Measurements from ENCODE around the gene PHGDH. TPM values are rescaled to one million over a fixed set of nuclear protein-coding genes. Genes with fewer than 3 reads are reported as not detected.
"Not testable (repeated sequence)": the region's sequence is repeated elsewhere in the genome, so short reads cannot be mapped to it uniquely, and the experiment has no call there.

Gene PHGDH
- total RNA-seq, 2 experiments from 2014 or later, result 138 to 143 TPM

DNA sequence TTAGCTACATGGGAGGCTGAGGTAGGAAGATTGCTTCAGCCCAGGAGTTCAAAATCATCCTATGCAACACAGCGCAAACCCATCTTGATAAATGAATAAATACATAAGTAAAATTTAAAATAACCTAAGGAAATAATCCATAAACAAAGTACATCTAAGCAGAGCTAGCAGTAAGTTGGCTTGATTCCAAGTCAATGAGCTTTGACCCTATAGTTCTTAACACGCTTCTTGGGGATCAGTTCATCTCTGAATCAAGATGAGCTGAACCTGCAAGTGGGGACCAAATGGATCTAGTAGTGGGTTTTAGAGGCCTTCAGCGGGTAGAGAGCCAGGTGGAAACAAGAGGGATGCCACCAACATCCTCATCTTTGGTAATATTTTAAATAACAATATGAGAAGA is 31.5 kb upstream of the PHGDH start:
- Mint-ChIP-seq H3K36me3 (no peaks in the 10 kb centered on the region), H3K4me1 (ENCODE audit: low read depth) (no peaks in the 10 kb centered on the region), H3K9me3 (no peaks in the 10 kb centered on the region), H3K27ac (no peak overlapping the region), H3K27me3 (peaks cover 4% of the 10 kb centered on the region), H3K4me3 (no peak overlapping the region)
- ChIA-PET POLR2A (no interaction called here), CTCF (interaction anchor here (1.3 to 8.3 kb wide), 2 partner anchors 11 to 66 kb away, joined by 4 to 110 read pairs; no protein-coding TSS in a partner anchor)
- intact Hi-C loops (cut with micrococcal nuclease), result no loop called here
- DNase-seq, result no peak

DNA sequence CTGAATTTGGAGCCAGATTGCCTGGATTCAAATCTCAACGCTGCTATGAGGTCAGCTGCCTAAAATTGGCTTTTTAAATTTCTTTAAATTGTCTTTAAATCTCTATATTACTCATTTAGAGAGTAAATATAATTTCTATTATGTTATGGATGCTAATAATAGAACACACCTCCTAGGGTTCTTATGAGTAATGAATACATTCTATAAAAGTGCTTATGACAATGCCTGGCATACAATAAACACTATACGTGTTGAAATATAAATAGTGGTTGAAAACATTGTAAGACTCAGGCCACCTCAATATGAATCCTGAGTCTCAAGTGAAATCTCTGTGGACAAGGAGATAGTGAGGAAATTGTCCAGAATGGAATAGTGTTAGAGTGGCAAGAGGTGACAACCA is 31.0 kb upstream of the PHGDH start:
- DNase-seq, result no peak
- intact Hi-C loops (cut with micrococcal nuclease), result no loop called here
- Mint-ChIP-seq H3K4me3 (no peak overlapping the region), H3K27ac (no peak overlapping the region), H3K9me3 (no peaks in the 10 kb centered on the region), H3K36me3 (no peaks in the 10 kb centered on the region), H3K27me3 (peaks cover 2% of the 10 kb centered on the region), H3K4me1 (ENCODE audit: low read depth) (no peaks in the 10 kb centered on the region)
- ChIA-PET POLR2A (no interaction called here), CTCF (no interaction called here)

DNA sequence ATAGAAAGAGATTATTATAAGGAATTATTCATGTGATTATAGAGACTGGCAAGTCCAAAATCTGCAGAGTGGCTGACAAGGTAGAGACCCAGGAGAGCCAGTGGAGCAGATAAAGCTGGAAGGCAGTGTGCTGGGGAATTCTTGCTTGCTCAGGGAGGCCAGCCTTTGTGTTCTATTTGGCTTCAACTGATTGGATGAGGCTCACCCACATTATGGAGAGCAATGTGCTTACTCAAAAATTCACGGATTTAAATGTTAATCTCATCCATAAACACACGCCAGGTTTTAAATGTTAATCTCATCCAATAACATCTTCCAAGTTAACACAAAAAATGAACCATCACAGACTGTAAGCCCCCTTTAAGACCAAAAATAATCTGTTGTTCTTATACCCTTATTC is 30.2 kb upstream of the PHGDH start:
- Mint-ChIP-seq H3K27ac (no peak overlapping the region), H3K9me3 (no peaks in the 10 kb centered on the region), H3K27me3 (no peaks in the 10 kb centered on the region), H3K4me3 (no peak overlapping the region), H3K36me3 (no peaks in the 10 kb centered on the region), H3K4me1 (ENCODE audit: low read depth) (no peaks in the 10 kb centered on the region)
- DNase-seq, result no peak
- intact Hi-C loops (cut with micrococcal nuclease), result no loop called here
- POLR2A ChIA-PET, result no interaction called here
- CTCF ChIA-PET, result no interaction called here

DNA sequence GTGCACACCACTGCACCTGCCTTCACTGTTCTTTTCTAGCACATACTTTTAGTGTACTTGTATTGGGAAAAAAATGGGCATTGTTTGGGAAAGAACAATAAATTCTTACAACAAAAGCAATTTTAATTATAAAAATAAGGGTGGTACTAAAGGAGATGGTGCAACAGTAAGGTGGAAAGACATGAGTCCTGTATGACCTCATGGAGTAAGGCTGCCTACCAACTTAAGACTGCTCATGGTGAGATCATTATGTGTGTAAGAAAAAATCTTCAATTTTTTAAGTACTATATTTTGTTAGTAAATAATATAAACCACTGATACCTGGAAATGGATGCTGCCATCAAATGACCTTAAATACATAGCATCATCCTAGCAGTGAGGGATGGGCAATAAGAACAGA is 29.6 kb upstream of the PHGDH start:
- CTCF ChIA-PET, result no interaction called here
- no peaks in the 10 kb centered on the region for H3K27me3 Mint-ChIP-seq
- H3K9me3 Mint-ChIP-seq, result no peaks in the 10 kb centered on the region
- DNase-seq, result no peak
- intact Hi-C loops (cut with micrococcal nuclease), result no loop called here
- no peak overlapping the region for H3K27ac Mint-ChIP-seq
- no peaks in the 10 kb centered on the region for H3K36me3 Mint-ChIP-seq
- H3K4me3 Mint-ChIP-seq, result no peak overlapping the region
- H3K4me1 Mint-ChIP-seq (ENCODE audit: low read depth), result no peaks in the 10 kb centered on the region
- POLR2A ChIA-PET, result no interaction called here

DNA sequence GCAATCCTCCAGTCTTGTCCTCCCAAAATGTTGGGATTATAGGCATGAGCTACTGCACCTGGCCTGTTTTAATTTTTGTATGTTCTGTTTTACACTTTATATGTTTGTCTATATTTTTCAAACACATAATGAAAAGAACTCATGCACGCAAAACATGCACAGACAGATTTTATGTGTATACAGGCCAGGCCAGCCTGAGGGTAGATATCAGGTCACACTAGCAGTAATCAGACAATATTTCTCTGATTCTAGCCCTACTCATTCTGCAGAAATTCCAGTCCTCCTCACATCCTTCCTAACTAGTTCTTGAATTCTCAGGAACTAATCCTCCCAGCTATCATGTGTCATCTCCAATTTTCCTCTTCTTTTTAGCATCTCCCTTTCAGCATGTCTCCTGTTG is 27.8 kb upstream of the PHGDH start:
- Mint-ChIP-seq H3K4me3 (no peak overlapping the region), H3K4me1 (ENCODE audit: low read depth) (no peaks in the 10 kb centered on the region), H3K9me3 (no peaks in the 10 kb centered on the region), H3K27ac (no peak overlapping the region), H3K36me3 (no peaks in the 10 kb centered on the region), H3K27me3 (no peaks in the 10 kb centered on the region)
- intact Hi-C loops (cut with micrococcal nuclease), result no loop called here
- DNase-seq, result no peak
- ChIA-PET POLR2A (no interaction called here), CTCF (interaction anchor here (1.0 to 1.2 kb wide), 2 partner anchors 9 to 60 kb away, joined by 4 to 5 read pairs; no protein-coding TSS in a partner anchor)

DNA sequence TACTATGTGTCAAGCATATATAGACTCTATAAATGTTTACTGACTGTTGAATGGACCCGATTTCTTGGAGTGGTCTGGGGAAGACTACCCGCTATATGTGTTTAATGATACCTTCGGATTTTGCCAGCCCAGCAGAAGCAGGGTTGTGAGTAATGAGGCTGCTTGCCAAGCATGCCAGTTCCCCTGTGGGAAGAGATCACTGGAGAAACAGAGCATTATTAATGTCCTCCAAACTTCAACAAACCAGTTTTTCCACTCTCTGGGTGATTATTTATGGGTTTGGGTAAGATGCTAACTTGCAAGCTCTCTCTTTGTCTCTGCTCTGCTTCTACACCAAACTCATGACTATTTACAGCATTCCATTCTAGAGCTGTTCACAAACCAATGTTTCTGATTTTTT is 25.1 kb upstream of the PHGDH start:
- H3K36me3 Mint-ChIP-seq, result no peaks in the 10 kb centered on the region
- intact Hi-C loops (cut with micrococcal nuclease), result no loop called here
- CTCF ChIA-PET, result interaction anchor here (0.9 kb wide), 1 partner anchor 12 kb away, joined by 3 read pairs; no protein-coding TSS in a partner anchor
- no peak for DNase-seq
- POLR2A ChIA-PET, result no interaction called here
- no peaks in the 10 kb centered on the region for H3K27me3 Mint-ChIP-seq
- H3K27ac Mint-ChIP-seq, result no peak overlapping the region
- peaks cover 1% of the 10 kb centered on the region for H3K9me3 Mint-ChIP-seq
- no peaks in the 10 kb centered on the region for H3K4me1 Mint-ChIP-seq (ENCODE audit: low read depth)
- H3K4me3 Mint-ChIP-seq, result no peak overlapping the region

DNA sequence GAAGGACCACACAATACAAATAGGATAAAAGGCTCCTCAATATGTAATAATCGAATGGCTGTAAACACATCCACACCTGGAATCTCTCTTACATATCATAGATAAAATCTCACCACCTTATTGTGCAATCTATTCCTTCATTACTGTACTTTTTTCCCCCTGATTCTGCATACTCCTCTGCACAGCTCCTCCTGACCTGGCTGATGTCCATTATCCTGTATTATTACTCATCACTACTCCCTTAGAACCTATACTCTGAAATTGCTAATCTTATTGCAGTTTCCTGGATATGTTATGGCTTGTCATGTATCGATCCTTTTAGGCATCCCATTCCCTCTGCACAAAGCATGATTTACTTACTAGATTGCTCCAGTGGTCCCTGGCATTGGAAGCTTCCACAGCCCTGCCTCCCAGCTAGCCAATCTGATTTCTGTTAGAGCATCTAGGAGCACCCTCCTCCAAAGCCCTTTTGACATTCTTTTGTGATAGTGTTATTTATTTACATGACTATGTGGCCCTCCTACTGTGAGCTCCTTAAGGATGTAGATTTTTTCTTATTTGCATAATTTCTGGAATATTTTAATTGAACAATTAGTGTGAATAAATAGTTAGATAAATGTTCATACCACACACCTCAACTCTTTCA is 24.2 kb upstream of the PHGDH start:
- H3K27me3 Mint-ChIP-seq, result peaks cover 1% of the 10 kb centered on the region
- no peak overlapping the region for H3K27ac Mint-ChIP-seq
- DNase-seq, result no peak
- ChIA-PET CTCF (no interaction called here), POLR2A (no interaction called here)
- no peaks in the 10 kb centered on the region for H3K4me1 Mint-ChIP-seq (ENCODE audit: low read depth)
- H3K36me3 Mint-ChIP-seq, result no peaks in the 10 kb centered on the region
- H3K4me3 Mint-ChIP-seq, result no peak overlapping the region
- intact Hi-C loops (cut with micrococcal nuclease), result no loop called here
- H3K9me3 Mint-ChIP-seq, result peaks cover 2% of the 10 kb centered on the region

DNA sequence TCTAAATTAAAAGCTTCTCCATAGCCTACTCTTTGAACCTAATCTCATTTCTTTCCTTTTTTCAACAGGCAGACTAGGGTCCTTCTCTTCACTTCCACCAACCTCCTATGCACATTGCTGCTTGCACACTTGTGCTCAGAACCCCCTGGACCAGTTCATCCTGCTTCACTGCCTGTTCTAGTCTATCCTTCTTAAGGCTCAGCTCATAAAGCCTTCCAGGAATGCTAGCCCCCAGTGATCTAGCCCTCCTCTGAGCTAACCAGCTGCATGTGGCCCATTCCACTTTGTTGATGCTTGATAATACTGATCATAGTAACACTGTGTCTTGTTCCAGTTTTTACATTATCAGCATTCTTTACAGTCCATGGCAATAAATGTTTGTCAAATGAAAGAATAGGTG is 22.9 kb upstream of the PHGDH start:
- Mint-ChIP-seq H3K9me3 (peaks cover 2% of the 10 kb centered on the region), H3K27ac (no peak overlapping the region), H3K36me3 (no peaks in the 10 kb centered on the region), H3K27me3 (peaks cover 1% of the 10 kb centered on the region), H3K4me1 (ENCODE audit: low read depth) (no peaks in the 10 kb centered on the region), H3K4me3 (no peak overlapping the region)
- ChIA-PET CTCF (interaction anchor here (0.9 to 1.1 kb wide), 2 partner anchors 11 to 13 kb away, joined by 3 to 4 read pairs; no protein-coding TSS in a partner anchor), POLR2A (no interaction called here)
- no peak for DNase-seq
- intact Hi-C loops (cut with micrococcal nuclease), result no loop called here

DNA sequence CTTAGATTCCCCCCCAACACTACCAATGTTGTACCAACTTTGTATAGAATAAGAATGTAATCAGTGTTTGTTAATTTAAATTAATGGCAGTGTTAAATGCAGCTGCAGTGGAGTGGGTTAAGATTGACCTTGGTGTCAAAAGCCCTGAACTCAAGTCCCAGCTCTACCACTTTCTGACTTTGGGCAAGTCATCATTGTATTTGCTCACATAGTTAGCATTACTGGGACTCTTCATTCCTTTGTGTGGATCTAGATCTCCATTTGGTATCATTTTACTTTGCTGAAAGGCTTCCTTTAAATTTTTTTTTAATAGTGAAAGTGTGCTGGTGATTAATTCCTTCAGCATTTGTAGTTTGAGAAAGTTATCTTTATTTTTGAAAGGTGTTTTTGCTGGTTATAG is 22.2 kb upstream of the PHGDH start:
- intact Hi-C loops (cut with micrococcal nuclease), result no loop called here
- ChIA-PET POLR2A (no interaction called here), CTCF (interaction anchor here (0.9 to 1.1 kb wide), 2 partner anchors 12 to 14 kb away, joined by 3 to 4 read pairs; no protein-coding TSS in a partner anchor)

DNA sequence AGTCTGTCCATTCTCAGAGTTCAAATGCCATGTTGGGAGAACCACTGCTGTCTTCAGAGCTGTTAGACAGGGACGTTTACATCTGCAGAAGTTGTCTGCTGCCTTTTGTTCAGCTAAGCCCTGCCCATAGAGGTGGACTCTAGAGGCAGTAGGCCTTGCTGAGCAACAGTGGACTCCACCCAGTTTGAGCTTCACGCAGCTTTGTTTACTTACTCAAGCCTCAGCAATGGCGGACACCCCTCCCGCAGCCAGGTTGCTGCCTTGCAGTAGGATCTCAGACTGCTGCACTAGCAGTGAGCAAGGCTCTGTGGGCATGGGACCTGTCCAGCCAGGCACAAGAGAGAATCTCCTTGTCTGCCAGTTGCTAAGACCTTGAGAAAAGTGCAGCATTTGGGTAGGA is 14.9 kb upstream of the PHGDH start:
- DNase-seq; H3K4me3 Mint-ChIP-seq; intact Hi-C loops (cut with micrococcal nuclease); POLR2A ChIA-PET; H3K36me3 Mint-ChIP-seq; H3K4me1 Mint-ChIP-seq (ENCODE audit: low read depth); H3K27ac Mint-ChIP-seq: not testable (repeated sequence)
- H3K9me3 Mint-ChIP-seq, result peaks cover 16% of the 10 kb centered on the region
- CTCF ChIA-PET, result interaction anchor here (0.8 kb wide), 1 partner anchor 76 kb away, joined by 3 read pairs; no protein-coding TSS in a partner anchor
- H3K27me3 Mint-ChIP-seq, result peaks cover 20% of the 10 kb centered on the region

More for the DNA sequence above, 22.2 kb upstream of the PHGDH start:
- H3K27ac Mint-ChIP-seq, result no peak overlapping the region
- H3K36me3 Mint-ChIP-seq, result no peaks in the 10 kb centered on the region
- no peaks in the 10 kb centered on the region for H3K4me1 Mint-ChIP-seq (ENCODE audit: low read depth)
- H3K9me3 Mint-ChIP-seq, result peaks cover 2% of the 10 kb centered on the region
- H3K27me3 Mint-ChIP-seq, result peaks cover 5% of the 10 kb centered on the region
- no peak overlapping the region for H3K4me3 Mint-ChIP-seq
- no peak for DNase-seq

DNA sequence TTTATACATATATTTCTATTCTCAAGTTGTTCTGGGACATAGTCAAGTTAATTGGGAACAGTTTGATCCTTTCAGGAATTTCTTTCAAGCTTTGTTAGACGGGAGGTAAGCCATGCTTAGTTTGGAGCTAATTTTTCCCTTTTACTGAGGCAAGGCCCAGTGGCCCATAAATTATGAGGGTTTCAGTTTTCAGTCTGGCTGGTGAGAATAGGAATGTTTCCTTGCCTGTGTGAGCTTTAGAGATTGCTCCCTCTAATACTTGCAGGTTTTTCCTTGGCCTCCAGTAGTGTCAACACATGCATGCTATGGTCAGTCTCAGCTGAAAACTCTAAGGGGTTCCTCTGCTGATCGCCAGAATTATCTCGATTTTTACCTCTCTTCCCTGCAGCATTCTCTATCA is 14.1 kb upstream of the PHGDH start:
- ChIA-PET CTCF (interaction anchor here (0.8 kb wide), 1 partner anchor 77 kb away, joined by 3 read pairs; no protein-coding TSS in a partner anchor), POLR2A (no interaction called here)

DNA sequence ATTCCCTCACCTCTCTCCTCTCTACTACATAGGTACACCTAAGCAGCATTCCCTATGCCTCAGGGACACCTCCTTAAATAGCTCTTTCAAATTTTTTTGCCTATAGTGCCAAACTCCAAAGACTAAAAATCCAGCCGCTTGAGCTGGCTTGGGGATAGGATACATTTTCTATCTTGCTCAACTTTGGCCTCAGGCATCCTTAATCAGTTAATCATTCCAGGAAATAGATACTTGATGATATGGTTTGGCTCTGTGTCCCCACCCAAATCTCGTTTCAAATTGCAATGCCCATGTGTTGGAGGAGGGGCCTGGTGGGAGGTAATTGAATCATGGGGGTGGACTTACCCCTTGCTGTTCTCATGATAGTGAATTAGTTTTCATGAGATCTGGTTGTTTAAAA is 11.4 kb upstream of the PHGDH start:
- DNase-seq, result no peak
- no peak overlapping the region for H3K27ac Mint-ChIP-seq
- ChIA-PET CTCF (no interaction called here), POLR2A (no interaction called here)
- intact Hi-C loops (cut with micrococcal nuclease), result no loop called here
- peaks cover 3% of the 10 kb centered on the region for H3K36me3 Mint-ChIP-seq
- H3K9me3 Mint-ChIP-seq, result peaks cover 26% of the 10 kb centered on the region
- H3K4me1 Mint-ChIP-seq (ENCODE audit: low read depth), result no peaks in the 10 kb centered on the region
- peaks cover 19% of the 10 kb centered on the region for H3K27me3 Mint-ChIP-seq
- no peak overlapping the region for H3K4me3 Mint-ChIP-seq

More for the DNA sequence above, 14.1 kb upstream of the PHGDH start:
- no peak for DNase-seq
- H3K27ac Mint-ChIP-seq, result no peak overlapping the region
- H3K27me3 Mint-ChIP-seq, result peaks cover 18% of the 10 kb centered on the region
- H3K4me1 Mint-ChIP-seq (ENCODE audit: low read depth), result no peaks in the 10 kb centered on the region
- H3K4me3 Mint-ChIP-seq, result no peak overlapping the region
- H3K9me3 Mint-ChIP-seq, result peaks cover 23% of the 10 kb centered on the region
- H3K36me3 Mint-ChIP-seq, result peaks cover 3% of the 10 kb centered on the region
- intact Hi-C loops (cut with micrococcal nuclease), result no loop called here

DNA sequence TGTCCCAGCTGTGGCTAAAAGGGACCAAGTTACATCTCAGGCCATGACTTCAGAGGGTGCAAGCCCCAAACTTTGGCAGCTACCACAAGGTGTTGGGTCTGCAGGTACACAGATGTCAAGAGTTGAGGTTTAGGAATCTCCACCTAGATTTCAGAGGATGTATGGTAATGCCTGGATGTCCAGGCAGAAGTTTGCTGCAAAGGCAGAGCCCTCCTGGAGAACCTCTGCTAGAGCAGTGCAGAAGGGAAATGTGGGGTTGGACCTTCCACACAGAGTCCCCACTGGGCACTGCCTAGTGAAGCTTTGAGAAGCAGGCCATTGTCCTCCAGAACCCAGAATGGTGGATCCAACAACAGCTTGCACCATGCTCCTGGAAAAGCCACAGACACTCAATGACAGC is 10.1 kb upstream of the PHGDH start:
- H3K4me1 Mint-ChIP-seq (ENCODE audit: low read depth), result no peaks in the 10 kb centered on the region
- H3K36me3 Mint-ChIP-seq, result peaks cover 3% of the 10 kb centered on the region
- H3K27me3 Mint-ChIP-seq, result peaks cover 17% of the 10 kb centered on the region
- intact Hi-C loops (cut with micrococcal nuclease), result no loop called here
- H3K4me3 Mint-ChIP-seq, result no peak overlapping the region
- peaks cover 26% of the 10 kb centered on the region for H3K9me3 Mint-ChIP-seq
- no peak overlapping the region for H3K27ac Mint-ChIP-seq
- no peak for DNase-seq
- CTCF ChIA-PET, result no interaction called here
- POLR2A ChIA-PET, result no interaction called here
